HG03139 (cell line): Measurements from ENCODE around the gene ACSM6.
A peak's percentile ranks its signal among the peaks of the same experiment; 100 is the strongest.

ENCODE experiments used
- ATAC-seq: cut with Tn5 transposase; IDR thresholded peaks from one replicate; pipeline ENCODE4 v1.9.1; 2021; ENCODE audit not compliant: unreplicated experiment

The ACSM6 gene

DNA sequence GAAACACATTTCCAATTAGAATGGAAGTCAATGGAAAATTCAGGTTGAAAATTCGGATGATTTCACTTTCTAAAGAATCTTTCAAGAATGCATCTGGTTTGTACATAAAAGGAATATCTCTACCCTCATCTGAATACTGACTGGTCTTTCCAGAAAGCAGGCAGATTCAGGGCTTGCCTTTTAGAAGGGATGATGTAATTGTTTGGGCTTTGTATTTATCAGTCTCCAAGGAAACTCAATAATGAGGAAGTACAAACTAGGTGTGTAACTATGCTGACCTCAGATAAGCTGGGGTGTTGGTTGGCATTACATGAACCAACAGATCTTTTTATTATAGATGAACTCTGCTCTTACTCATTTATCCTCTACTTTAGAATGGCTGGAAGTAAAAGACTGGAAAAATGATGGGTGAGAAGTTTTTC lies 72.6 kb downstream of the ACSM6 start:
- peak; percentile 63 for ATAC-seq

DNA sequence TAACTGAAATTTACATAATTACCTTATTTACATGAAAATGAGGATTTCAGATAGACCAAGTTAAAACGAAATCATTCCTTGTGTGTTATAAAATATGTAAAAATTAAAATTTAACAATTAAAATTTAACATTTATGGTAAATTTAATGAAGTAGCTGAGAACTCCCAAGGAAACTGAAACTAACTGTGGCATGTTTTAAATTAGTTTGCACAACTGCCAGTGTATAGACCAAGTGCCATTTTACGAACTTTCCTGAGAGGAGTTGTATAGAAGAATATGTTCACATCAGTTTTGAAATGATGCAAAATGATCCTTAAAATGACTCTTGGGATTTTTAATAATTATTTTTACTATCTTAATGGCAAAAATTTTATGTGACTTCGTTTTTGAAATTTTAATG lies 73.2 kb downstream of the ACSM6 start:
- ATAC-seq = no peak

DNA sequence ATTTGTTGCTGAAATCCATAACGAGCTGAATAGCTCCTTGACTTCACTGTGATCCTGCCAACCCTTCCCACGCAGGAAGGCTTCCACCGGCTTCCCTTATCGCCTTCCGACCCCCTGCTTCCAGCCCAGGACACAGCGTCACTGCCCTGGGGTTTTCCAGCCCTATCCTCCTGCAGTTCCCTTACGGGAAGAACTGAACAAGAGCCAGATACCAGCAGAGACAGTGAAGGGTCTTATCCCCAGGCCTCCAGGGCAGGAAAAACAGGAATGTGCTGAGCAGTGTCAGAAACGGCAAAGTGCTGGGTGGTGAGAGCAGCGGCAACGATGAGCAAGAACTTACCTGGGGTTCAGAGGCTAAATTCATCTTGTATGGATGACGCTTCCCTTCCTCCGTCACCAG lies 74.4 kb downstream of the ACSM6 start:
- ATAC-seq = no peak

DNA sequence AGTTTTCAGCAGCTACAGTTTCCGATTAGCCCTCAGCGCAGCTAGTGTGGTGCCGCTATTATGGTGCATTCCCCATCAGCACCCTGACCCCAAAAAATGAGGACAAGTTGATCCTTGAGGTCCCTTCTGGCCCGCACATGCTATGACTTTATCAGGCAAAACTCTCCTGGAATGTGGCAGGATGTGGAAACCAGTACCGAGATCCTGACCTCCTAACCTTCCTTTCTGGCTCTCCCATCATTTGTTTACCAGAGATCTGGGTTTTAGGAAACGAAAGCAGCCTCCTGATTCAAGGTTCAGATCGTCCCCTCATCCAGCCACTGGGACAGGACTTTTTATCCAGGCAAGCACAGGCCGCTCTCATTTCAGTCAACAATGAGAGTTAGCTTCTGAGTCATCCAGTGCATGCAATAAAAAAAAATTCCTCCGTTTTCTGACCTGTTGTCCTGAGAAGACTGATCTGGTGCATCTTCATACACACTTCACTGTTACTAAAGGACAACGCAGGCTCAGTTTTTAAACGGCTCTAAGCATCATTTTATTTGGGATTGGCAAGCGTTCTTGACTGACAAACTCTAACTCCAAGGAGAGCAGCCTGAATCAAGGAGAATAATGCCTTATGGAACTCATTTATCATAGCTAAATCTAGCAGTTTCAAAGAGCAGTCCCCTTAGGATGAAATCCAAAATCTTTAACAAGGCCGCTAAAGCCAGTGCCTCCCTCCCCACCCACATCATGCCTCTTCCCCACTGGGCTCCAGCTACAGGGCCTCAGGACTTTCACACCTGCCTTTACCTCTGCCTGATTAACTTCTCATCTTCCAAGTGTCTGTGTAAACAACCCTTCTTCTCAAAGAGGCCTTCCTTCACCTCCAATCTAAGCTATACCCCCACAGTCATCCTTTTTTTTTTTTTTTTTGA lies 79.6 kb downstream of the ACSM6 start:
- ATAC-seq = no peak

DNA sequence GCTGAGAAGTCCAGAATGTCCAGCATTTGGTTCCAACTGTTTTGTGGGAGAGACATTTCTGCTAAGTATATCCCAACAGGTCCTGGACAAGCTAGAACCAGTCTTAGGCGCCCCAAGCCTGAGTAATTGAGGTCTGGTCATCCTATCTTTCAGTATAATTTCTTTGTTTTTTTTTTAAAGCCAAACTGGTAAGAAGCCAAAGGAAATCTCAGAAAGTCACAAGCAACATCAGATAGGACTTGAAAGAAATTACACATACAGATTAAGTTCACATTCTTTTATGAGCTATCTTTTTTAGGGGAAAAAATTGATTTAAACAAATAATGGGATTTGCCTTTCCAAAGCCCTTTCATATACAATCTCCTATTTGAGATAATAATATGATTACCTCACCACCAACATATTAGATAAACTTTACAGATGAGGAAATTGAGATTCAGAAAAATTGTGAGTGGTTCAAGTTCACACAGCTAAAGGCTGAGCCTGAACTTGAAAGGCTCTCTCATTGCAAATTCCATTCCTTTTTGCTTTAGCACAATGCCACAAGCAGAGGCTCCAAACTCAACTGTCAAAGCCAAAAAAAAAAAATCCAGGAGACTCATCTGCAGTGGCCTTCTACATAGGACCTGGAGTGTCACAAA lies 81.8 kb downstream of the ACSM6 start:
- no peak for ATAC-seq

DNA sequence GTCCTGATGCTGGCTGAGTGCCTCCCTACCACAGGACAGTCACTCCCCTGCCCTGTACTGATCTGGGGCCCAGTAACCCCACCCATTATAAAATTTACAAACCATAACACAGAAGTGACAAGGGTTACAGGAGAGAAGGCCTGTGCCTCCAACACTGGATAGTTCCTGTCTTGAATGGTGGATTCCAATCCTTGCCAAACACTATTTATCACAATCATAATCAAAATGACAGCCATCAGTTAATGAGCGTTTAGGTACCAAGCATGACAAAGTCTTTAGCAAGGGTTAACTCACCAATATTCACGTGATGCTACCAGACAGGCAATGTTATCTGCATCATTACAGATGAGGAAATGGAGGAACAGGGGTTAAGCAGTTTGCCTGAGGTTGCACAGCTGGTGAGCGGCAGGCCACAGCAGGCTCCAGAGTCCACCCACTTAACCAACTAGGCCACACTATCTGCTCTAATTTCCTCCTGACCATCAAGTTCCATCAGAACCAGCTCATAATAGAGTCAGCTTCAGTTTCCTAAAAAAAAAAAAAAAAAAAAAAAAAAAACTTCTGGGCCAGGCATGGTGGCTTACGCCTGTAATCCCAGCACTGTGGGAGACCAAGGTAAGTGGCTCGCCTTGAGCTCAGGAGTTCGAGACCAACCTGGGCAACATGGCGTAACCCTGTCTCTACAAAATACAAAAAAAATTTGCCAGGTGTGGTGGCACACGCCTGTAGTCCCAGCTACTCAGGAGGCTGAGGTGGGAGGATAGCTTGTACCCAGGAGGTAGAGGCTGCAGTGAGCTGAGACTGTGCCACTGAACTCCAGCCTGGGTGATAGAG lies 82.5 kb downstream of the ACSM6 start:
- ATAC-seq = no peak

DNA sequence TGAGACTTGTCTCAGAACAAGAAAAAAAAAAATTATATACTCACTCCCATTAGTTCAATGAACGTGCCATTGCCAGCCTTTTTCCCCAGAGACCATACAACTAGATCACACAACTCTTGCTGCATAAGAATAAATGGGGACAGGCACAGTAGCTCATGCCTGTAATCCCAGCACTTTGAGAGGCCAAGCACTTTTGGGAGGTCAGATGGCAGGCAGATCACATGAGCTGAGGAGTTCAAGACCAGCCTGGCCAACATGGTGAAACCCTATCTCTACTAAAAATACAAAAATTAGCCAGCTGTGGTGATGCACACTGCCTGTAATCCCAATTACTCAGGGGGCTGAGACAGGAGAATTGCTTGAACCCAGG lies 83.1 kb downstream of the ACSM6 start:
- no peak for ATAC-seq

DNA sequence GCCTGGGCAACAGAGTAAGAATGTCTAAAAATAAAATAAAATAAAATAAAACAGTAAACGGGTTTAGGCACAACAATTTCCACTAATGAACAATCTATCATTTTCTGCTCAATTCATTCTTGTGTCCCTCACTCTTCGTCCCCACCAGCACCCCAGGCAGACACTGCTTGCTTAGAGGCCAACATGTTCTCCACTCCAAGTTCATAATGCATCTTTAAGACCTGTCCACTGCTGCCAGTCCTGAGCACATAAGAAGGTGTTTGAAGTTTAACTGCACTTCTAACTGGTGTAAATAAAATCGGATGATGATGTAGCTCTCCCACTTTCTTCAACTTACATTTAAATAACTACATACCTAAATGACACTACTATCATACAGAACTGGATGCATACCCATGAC lies 83.6 kb downstream of the ACSM6 start:
- no peak for ATAC-seq
